Omental fat pad (tissue), 4 donors: ENCODE results near the gene POLK. TPM values are rescaled to one million over a fixed set of nuclear protein-coding genes. Genes with fewer than 3 reads are reported as not detected.
A peak's percentile ranks its signal among the peaks of the same experiment; 100 is the strongest.
"Not testable (repeated sequence)": the region's sequence is repeated elsewhere in the genome, so short reads cannot be mapped to it uniquely, and the experiment has no call there.

Experiments used
- ATAC-seq: fragments of 150-250 bp; one replicate; pipeline ENCODE4 v1.9.1; 2016; ENCODE audit warnings: mild to moderate bottlenecking, moderate library complexity; ENCODE audit not compliant: low FRiP score
- DNase-seq: peaks from one replicate; pipeline ENCODE4 v3.0.0-alpha.2; 2019; ENCODE audit warnings: low spot score
- total RNA-seq, 4 donors: library from RNA; depleted of rRNA; stranded (reverse); fragments of >200 nt; gene quantifications; one replicate each; pipeline ENCODE4 v1.1.0, GENCODE V29; 2016
- TF ChIP-seq, protein P1 (sequence below), 3 donors: fragments of 450-650 bp; IDR thresholded peaks; one replicate each; pipeline ENCODE4 v1.5.1; 2016 to 2017; ENCODE audit warnings: antibody characterized with exemption in 3 of 3, mild to moderate bottlenecking in 3 of 3, moderate library complexity in 2 of 3

The POLK gene
- total RNA-seq, 4 donors from 2014 or later = 32.2 to 51.4 (median 37.0) TPM

- ATAC-seq (no peak), DNase-seq (no peak)
- TF ChIP-seq, protein P1, sequence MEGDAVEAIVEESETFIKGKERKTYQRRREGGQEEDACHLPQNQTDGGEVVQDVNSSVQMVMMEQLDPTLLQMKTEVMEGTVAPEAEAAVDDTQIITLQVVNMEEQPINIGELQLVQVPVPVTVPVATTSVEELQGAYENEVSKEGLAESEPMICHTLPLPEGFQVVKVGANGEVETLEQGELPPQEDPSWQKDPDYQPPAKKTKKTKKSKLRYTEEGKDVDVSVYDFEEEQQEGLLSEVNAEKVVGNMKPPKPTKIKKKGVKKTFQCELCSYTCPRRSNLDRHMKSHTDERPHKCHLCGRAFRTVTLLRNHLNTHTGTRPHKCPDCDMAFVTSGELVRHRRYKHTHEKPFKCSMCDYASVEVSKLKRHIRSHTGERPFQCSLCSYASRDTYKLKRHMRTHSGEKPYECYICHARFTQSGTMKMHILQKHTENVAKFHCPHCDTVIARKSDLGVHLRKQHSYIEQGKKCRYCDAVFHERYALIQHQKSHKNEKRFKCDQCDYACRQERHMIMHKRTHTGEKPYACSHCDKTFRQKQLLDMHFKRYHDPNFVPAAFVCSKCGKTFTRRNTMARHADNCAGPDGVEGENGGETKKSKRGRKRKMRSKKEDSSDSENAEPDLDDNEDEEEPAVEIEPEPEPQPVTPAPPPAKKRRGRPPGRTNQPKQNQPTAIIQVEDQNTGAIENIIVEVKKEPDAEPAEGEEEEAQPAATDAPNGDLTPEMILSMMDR (IDR thresholded peaks at IDR 0.05) = no peak
Measured at GRCh38 chr5:75558221-75558620, 46.5 kb downstream of the POLK start.

DNA sequence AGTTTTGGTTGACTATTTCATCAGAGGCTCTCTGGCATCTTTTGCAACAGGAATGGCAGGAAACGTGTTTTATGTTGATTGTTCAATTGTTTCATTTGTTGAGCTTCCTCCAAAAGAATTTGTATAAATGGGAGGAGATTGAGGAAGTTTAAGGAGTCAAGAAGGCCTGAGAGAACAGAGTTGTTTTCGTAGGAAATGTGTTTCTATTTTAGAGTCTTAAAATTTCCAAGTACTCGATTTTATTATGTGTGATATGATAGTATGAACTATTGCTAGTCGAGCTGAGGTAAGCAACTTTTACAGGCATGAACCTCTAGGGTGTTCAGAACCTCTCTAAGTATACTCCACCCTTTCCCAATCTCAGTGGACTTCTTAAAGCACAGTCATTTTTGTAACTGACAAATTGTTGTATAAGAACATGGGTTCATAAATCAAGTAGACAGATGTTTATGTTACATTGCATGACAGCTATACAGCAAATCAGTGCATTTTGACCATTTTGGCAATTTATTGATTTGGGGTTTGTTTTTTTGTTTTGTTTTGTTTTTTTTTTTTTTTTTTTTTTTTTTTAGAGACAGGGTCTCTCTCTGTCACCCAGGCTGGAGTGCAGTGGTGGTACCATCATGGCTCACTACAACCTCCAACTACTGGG, 47.4 kb downstream of the POLK start:
- TF ChIP-seq, protein P1 (IDR thresholded peaks at IDR 0.05) = no peak
- ATAC-seq (no peak), DNase-seq (no peak)

DNA sequence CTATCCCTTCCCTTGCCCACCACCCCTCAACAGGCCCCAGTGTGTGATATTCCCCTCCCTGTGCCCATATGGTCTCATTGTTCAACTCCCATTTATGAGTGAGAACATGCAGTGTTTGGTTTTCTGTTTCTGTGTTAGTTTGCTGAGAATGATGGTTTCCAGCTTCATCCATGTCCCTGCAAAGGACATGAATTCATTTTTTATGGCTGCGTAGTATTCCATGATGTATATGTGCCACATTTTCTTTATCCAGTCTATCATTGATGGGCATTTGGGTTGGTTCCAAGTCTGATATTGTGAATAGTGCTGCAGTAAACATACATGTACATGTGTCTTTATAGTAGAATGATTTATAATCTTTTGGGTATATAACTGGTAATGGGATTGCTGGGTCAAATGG, 49.0 kb downstream of the POLK start:
- not testable (repeated sequence) for DNase-seq

DNA sequence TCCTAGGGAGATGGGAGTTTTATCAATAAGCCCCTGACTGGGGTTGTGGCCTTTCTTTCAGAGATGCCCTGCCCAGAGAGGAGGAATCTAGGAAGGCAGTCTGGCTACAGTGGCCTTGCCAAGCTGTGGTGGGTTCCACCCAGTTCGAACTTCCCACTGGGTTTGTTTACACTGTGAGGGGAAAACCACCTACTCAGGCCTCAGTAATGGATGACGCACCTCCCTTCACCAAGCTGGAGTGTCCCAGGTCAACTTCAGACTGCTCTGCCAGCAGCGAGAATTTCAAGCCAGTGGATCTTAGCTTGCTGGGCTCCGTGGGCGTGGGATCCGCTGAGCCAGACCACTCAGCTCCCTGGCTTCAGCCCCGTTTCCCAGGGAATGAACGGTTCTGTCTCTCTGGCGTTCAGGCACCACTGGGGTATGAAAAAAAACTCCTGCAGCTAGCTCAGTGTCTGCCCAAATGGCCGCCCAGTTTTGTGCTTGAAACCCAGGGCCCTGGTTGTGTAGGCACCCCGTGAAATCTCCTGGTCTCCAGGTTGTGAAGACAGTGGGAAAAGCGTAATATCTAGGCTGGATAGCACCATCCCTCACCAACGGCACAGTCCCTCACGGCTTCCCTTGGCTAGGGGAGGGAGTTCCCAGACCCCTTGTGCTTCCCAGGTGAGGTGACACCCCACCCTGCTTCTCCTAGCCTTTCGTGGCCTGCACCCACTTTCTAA, 54.5 kb downstream of the POLK start:
- DNase-seq, ATAC-seq: not testable (repeated sequence)

More for the DNA sequence above, 49.0 kb downstream of the POLK start:
- ATAC-seq = not testable (repeated sequence)

- TF ChIP-seq, protein P1 (IDR thresholded peaks at IDR 0.05) = no peak
- DNase-seq = no peak
- ATAC-seq = peak; percentile 97
Measured at GRCh38 chr5:75566710-75567309, 55.1 kb downstream of the POLK start.

- ATAC-seq = peak; percentile 48
- DNase-seq = no peak
- TF ChIP-seq, protein P1 (IDR thresholded peaks at IDR 0.05) = no peak
Measured at GRCh38 chr5:75567710-75568109, 56.0 kb downstream of the POLK start.

DNA sequence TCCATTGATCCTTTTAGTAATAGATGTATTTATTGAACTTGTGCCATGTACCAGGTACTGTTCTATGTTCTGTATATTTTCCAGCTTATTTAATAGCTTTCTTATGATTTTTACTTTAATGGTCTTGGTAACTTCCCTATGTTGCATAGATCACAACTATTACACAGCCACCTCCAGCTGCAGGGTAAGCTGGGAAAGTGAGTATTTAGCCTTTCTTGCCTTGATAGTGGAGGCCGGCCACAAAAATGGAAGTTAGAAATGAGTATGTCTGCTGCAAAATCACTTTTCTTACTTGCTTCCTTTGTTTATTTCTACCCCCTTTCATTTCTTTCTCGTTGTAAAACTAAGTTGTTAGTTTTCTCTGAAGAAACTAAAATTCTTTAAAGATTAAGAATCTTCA, 56.5 kb downstream of the POLK start:
- TF ChIP-seq, protein P1 (IDR thresholded peaks at IDR 0.05) = no peak
- DNase-seq = no peak
- no peak for ATAC-seq

GRCh38 chr5:75571547-75571946, 59.9 kb downstream of the POLK start:
- DNase-seq (no peak), ATAC-seq (no peak)
- TF ChIP-seq, protein P1 (IDR thresholded peaks at IDR 0.05) = no peak
